DND-41 (cell line): ENCODE results near the gene RNU5B-1.

Experiments used
- ATAC-seq: fragments of 200-7000 bp; cut with Tn5 transposase; 3 replicates; pipeline ENCODE4 v1.9.1; 2021; ENCODE audit warnings: low read depth; ENCODE audit not compliant: insufficient read depth
- DNase-seq: peaks from one replicate; pipeline ENCODE4 v3.0.0-alpha.2; 2020
- H2AFZ ChIP-seq: 2 replicates; pipeline ENCODE4 v1.6.0; 2012; ENCODE audit warnings: low read depth, low read length
- H3K27ac ChIP-seq: 2 replicates; pipeline ENCODE4 v1.5.1; 2012; ENCODE audit warnings: low read length, inconsistent platforms
- H3K27me3 ChIP-seq: fragments of 200-600 bp; sonication (generic); 2 replicates; pipeline ENCODE4 v1.6.0; 2012; ENCODE audit warnings: low read length, mild to moderate bottlenecking, inconsistent platforms; ENCODE audit not compliant: insufficient read depth, poor library complexity
- H3K36me3 ChIP-seq: 2 replicates; pipeline ENCODE4 v1.5.1; 2012; ENCODE audit warnings: low read length, inconsistent platforms; ENCODE audit not compliant: insufficient read depth
- H3K4me1 ChIP-seq: 2 replicates; pipeline ENCODE4 v1.5.1; 2012; ENCODE audit warnings: mild to moderate bottlenecking, low read length; ENCODE audit not compliant: insufficient read depth
- H3K4me2 ChIP-seq: 2 replicates; pipeline ENCODE4 v1.6.0; 2012; ENCODE audit warnings: mild to moderate bottlenecking, moderate library complexity, low read length, inconsistent platforms; ENCODE audit not compliant: insufficient read depth
- H3K4me3 ChIP-seq, 2 experiments: fragments of 200-600 bp in 1 of 2; shearing (Covaris generic) in 1 of 2; 2 replicates each; pipeline ENCODE4 v1.5.1; 2012 to 2016; ENCODE audit warnings: inconsistent platforms in 2 of 2, low read length in 2 of 2, mild to moderate bottlenecking in 2 of 2, low read depth in 1 of 2, moderate library complexity in 1 of 2
- H3K79me2 ChIP-seq: 2 replicates; pipeline ENCODE4 v1.6.0; 2012; ENCODE audit warnings: low read length, inconsistent platforms; ENCODE audit not compliant: insufficient read depth
- H3K9ac ChIP-seq: 2 replicates; pipeline ENCODE4 v1.6.0; 2012; ENCODE audit warnings: low read depth, mild to moderate bottlenecking, inconsistent platforms, low read length, moderate library complexity
- H3K9me3 ChIP-seq: 2 replicates; pipeline ENCODE4 v1.5.1; 2012; ENCODE audit warnings: low read length, moderate library complexity, mild to moderate bottlenecking, inconsistent platforms; ENCODE audit not compliant: insufficient read depth, severe bottlenecking
- H4K20me1 ChIP-seq: 2 replicates; pipeline ENCODE4 v1.6.0; 2012; ENCODE audit warnings: low read length; ENCODE audit not compliant: insufficient read depth
- CTCF ChIP-seq: IDR thresholded peaks from 2 replicates; pipeline ENCODE4 v1.5.1; 2012; ENCODE audit warnings: borderline replicate concordance, low read length, moderate library complexity, mild to moderate bottlenecking; ENCODE audit not compliant: poor library complexity, severe bottlenecking; ENCODE audit errors: extremely low read depth
- EZH2 ChIP-seq: IDR thresholded peaks from 3 replicates; pipeline ENCODE4 v1.6.1; 2012; ENCODE audit warnings: borderline replicate concordance, low read depth, mild to moderate bottlenecking, moderate library complexity, low read length, inconsistent platforms; ENCODE audit not compliant: severe bottlenecking

The RNU5B-1 gene

GRCh38 chr15:65318870-65319356, 14.4 kb downstream of the RNU5B-1 start:
- Histone ChIP-seq H4K20me1 (no peaks in the 10 kb centered on the region), H3K27ac (no peak overlapping the region), H3K9ac (no peak overlapping the region), H3K9me3 (no peaks in the 10 kb centered on the region), H3K79me2 (no peaks in the 10 kb centered on the region), H3K4me1 (0 out of 2 replicates have a peak, but pooled peaks cover 3% of the 10 kb centered on the region), H3K4me3 (no peak overlapping the region), H2AFZ (peak overlapping the region; percentile 58; the same call in 1 of the 2 replicates), H3K4me2 (no peak overlapping the region), H3K36me3 (no peaks in the 10 kb centered on the region), H3K27me3 (no peaks in the 10 kb centered on the region)
- TF ChIP-seq CTCF (peak; percentile 90), EZH2 (no peak)
- ATAC-seq, result peak; percentile 99
- DNase-seq, result peak; percentile 78

- Histone ChIP-seq H3K36me3 (no peaks in the 10 kb centered on the region), H4K20me1 (no peaks in the 10 kb centered on the region), H3K79me2 (no peaks in the 10 kb centered on the region), H3K9me3 (no peaks in the 10 kb centered on the region), H3K4me1 (0 out of 2 replicates have a peak, but pooled peaks cover 3% of the 10 kb centered on the region), H3K9ac (no peak overlapping the region), H2AFZ (no peak overlapping the region), H3K4me3 (no peak overlapping the region), H3K27ac (no peak overlapping the region), H3K27me3 (no peaks in the 10 kb centered on the region), H3K4me2 (no peak overlapping the region)
- no peak for ATAC-seq
- no peak for DNase-seq
- TF ChIP-seq EZH2 (no peak), CTCF (no peak)
These were observed 18.6 kb downstream of the RNU5B-1 start for GRCh38 chr15:65323071-65323511.

- Histone ChIP-seq H3K4me3 (no peak overlapping the region), H3K36me3 (no peaks in the 10 kb centered on the region), H2AFZ (no peak overlapping the region), H3K27ac (no peak overlapping the region), H3K27me3 (no peaks in the 10 kb centered on the region), H3K4me2 (no peak overlapping the region), H3K9me3 (no peaks in the 10 kb centered on the region), H3K79me2 (no peaks in the 10 kb centered on the region), H3K4me1 (no peaks in the 10 kb centered on the region), H3K9ac (no peak overlapping the region), H4K20me1 (no peaks in the 10 kb centered on the region)
- DNase-seq (no peak), ATAC-seq (no peak)
- TF ChIP-seq EZH2, result no peak
- TF ChIP-seq CTCF, result no peak
These were observed 21.6 kb downstream of the RNU5B-1 start for GRCh38 chr15:65326117-65326526.

GRCh38 chr15:65326818-65327217, 22.3 kb downstream of the RNU5B-1 start:
- Histone ChIP-seq H3K9me3 (no peaks in the 10 kb centered on the region), H4K20me1 (no peaks in the 10 kb centered on the region; the same call in 1 of the 2 replicates), H3K27me3 (no peaks in the 10 kb centered on the region), H3K9ac (no peak overlapping the region), H3K4me2 (no peak overlapping the region), H2AFZ (no peak overlapping the region), H3K79me2 (no peaks in the 10 kb centered on the region), H3K36me3 (no peaks in the 10 kb centered on the region), H3K4me1 (no peaks in the 10 kb centered on the region), H3K4me3 (no peak overlapping the region), H3K27ac (no peak overlapping the region)
- TF ChIP-seq CTCF (no peak), EZH2 (no peak)
- DNase-seq (no peak), ATAC-seq (no peak)
